Measurements from ENCODE around the gene ATF6B.

- peak; percentile 33 for TF ChIP-seq CTCF (IDR thresholded peaks at IDR 0.05; ENCODE audit: low read depth, low read length)
- TF ChIP-seq POLR2A (IDR thresholded peaks at IDR 0.05; ENCODE audit: extremely low read depth, insufficient read length): no peak
Measured at GRCh38 chr6:32154514-32155161, 26.6 kb upstream of the ATF6B start.
